Measurements from ENCODE around the gene SMPX.
"Not testable (repeated sequence)": the region's sequence is repeated elsewhere in the genome, so short reads cannot be mapped to it uniquely, and the experiment has no call there.

The SMPX gene

DNA sequence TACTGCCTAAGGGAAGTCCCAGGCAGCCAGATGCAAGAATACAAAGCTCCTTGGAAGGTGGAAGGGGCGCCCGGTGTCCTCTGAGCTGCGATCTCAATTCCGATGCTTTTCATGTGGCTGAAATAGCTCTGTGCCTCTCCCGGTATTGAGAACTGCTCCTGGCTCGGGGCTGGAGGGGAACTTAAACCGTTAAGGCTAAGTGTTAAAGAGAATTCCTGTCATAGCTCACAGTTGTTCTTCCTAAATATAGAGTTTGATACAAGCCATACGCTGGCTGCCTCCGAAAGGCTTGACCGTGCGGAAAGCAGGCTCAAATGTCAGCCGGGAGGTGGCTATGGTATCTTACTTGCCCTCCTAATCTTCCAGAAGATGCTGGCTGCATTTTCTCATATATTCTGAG, at the start of gene SMPX:
TSS of gene SMPX (minus strand) at position 157 of the 400 bp plus-strand sequence. CDS start 3,826 bp downstream, outside the sequence.
- DNase-seq (ENCODE audit: low spot score) = no peak

DNA sequence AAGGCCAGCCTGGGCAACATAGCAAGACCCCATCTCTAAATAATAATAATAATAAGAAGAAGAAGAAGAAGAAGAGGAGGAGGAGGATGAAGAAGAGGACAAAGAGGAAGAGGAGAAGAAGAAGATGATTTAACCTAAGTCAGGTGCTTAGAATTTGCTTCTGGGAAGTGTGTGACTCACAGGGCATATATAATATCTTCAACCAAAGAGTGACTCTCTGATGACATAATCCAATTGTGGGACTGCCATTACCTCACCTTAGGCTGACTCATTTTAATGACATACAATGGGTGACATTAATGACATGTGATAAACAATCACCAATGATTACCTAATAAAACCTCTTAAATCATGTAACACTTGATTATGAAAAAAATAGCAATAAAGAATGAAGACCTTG, 48.8 kb upstream of the SMPX start:
- no peak for DNase-seq (ENCODE audit: low spot score)

GRCh38 chrX:21802839-21803238, 44.9 kb upstream of the SMPX start:
- DNase-seq (ENCODE audit: low spot score) = no peak

DNA sequence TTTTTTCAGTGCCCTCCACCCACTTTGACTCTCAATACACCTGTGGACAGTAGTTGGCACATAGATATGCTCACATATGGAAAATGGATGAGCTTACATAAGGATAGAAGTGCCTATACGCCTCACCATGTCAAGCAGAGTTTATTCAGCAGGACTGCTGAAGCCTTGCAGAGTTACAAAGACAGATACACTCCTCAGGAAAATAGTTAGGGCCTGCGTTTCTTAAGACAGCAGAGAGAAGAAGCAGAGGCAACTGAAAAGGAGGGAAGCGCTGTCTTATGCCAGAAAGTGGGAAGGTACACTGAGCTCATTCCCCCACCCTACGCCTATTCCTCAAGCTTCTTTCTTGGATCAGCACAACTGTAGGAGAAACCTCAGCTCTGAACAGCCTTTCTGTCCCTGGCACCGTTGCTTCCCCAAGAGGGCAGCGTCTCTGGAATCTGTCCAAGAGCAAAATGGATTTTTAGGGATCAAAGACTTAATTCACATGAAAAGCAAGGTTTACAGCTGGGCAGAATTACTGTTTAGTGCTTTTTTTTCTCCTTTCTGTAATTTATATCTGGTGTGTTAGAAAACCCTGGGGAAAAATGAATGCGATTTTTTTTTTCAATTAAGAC, 44.2 kb upstream of the SMPX start:
- no peak for DNase-seq (ENCODE audit: low spot score)

DNA sequence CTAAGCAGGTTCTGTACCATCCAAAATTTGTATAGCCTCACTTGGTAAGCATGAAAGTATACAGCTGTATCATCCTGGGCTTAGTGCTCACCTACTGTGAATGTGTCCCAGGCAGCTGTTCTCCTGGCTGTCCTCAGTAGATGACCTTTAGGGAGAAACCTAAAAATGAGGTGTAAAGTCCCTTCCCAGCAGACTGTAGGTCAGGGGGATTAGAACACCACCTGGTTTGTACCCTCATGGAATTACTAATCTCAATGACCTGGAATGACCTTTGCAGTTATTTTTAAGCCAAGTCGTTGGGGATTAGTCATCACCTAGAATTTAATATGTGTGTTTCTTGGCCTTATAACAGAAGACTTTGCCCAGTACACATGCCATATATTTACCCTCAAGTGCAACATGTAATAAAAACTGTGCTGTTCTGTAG, 42.4 kb upstream of the SMPX start:
- DNase-seq (ENCODE audit: low spot score) = no peak

GRCh38 chrX:21799767-21800166, 41.9 kb upstream of the SMPX start:
- no peak for DNase-seq (ENCODE audit: low spot score)

- DNase-seq (ENCODE audit: low spot score) = no peak
Measured at GRCh38 chrX:21798677-21799219, 40.8 kb upstream of the SMPX start.

GRCh38 chrX:21781976-21782375, 24.1 kb upstream of the SMPX start:
- no peak for DNase-seq (ENCODE audit: low spot score)

DNA sequence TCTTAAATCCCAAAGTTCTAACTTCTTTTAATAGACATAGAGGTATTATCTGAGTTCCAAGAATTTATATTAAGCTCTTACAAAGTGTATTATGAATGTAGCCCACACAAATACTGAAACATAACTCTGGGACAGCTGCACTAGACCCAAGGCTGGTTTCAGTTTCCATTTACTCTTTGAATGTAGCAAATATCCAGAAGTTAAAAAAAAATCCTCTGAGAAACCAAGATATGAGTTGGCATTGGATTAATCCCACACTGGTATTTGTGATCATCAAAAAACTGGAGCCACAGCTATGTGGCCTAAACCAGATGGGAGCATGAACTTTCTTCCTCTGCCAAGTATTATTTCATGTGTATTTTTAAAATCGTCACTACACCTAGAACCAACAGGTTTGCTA, 23.6 kb upstream of the SMPX start:
- no peak for DNase-seq (ENCODE audit: low spot score)

DNA sequence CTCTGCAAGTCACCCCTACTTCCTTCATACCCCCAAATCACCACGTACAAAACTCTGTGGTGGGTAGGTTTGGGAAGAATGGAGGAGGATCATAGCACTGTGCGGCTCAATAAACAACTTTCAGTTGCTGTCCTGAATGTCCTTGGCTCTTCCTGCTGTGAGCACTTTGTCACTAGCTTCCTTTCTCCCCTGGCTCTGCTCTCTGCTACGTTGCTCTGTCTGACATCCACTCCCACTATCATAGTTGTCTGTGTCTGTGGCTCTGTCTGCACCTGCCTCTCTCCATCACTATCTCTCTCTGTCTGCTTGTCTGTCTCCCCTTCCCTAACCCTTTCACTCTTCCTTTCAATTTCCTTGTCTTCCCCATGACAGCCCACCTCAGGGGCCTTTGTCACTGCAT, 21.2 kb upstream of the SMPX start:
- DNase-seq (ENCODE audit: low spot score) = no peak

- DNase-seq (ENCODE audit: low spot score) = no peak
Measured at GRCh38 chrX:21778236-21778635, 20.3 kb upstream of the SMPX start.

DNA sequence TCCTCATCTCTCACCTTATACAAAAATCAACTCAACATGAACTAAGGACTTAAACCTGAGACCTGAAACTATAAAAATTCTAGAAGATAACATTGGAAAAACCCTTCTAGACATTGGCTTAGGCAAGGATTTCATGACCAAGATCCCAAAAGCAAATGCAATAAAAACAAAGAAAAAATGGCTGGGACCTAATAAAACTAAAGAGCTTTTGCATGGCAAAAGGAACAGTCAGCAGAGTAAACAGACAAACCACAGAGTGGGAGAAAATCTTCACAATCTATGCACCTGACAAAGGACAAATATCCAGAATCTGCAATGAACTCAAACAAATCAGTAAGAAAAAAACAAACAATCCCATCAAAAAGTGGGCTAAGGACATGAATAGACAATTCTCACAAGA, 17.2 kb upstream of the SMPX start:
- not testable (repeated sequence) for DNase-seq (ENCODE audit: low spot score)

DNA sequence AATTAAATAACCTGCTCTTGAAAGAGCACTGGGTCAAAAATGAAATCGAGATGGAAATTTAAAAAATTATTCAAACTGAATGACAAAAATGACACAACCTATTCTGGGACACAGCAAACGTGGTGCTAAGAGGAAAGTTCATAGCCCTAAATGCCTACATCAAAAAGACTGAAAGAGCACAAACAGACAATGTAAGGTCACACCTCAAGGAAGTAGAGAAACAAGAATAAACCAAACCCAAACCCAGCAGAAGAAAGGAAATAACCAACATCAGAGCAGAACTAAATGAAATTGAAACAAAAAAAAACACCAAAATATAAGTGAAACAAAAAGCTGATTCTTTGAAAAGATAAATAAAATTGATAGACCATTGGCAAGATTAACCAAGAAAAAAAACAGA, 15.1 kb upstream of the SMPX start:
- DNase-seq (ENCODE audit: low spot score) = not testable (repeated sequence)

GRCh38 chrX:21770631-21771321, 12.9 kb upstream of the SMPX start:
- no peak for DNase-seq (ENCODE audit: low spot score)

DNA sequence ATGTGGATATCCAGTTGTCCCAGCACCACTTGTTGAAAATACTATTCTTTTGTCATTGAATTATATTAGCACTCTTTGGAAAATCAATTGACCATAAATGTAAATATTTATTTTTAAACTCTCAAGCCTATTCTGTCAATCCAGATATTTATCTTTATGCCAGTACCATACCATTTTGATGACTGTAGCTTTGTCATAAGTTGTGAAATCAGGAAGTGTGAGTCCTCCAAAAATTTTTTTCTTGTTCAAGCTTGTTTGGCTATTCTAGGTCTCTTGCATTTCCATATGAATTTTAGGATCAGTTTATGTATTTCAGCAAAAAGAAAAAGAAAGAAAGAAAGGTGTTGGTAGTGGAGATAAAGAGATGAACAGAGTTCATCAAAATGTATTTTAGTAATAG, 8.2 kb upstream of the SMPX start:
- DNase-seq (ENCODE audit: low spot score) = no peak

GRCh38 chrX:21764008-21764407, 6.1 kb upstream of the SMPX start:
- no peak for DNase-seq (ENCODE audit: low spot score)

DNA sequence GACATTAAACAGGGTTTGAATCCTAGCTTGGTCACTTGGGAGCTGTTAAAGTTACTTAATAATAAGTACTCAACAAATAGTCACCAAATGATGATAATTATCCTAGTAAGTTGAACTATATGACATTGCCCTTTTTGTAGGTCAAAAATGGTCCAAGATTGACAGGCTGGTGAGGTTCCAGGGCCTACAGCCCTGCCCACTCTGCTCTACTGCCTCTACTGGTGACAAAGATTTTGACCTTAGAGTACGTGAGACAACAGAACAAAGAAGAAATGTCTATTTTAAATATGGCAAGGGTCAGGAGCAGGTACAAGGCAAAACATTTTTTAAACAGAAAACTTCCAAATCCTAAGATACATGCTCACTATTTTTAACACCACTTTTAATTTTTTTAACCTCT, 572 bp upstream of the SMPX start:
- no peak for DNase-seq (ENCODE audit: low spot score)

DNA sequence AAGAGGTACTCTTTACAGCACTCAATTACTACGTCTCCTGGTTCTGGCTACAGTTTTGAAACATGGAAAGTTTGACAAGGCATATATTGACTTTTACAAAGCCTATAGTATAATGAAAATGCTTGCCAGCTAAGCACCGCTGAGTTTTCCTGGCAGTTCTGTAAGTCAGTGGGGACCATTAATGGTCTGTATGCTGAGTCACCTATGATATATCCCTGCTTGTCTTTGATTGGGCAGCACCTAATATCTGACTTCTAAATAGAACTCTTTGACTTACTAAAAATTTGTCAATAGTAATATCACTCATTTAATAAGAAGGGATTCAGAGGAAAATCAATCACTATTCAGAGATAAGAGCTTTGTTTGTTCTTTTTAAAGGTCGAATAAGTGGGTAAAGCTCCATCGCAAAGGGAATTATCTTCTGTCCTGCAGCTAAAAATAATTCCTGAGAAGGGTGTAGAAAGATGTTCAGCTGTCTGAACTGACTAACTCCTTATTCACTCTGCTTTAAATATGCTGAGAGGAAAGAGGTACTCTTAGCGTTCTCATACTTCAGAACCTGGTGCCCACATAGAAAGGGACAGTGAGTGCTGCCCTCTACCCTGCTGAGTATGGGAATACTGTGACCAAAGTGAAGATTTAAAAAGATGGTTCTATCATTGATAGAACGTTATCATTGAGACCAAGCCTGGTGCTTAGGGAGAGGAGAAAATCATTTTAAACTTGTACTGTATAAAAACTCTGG, 959 bp downstream of the SMPX start:
- DNase-seq (ENCODE audit: low spot score) = no peak

DNA sequence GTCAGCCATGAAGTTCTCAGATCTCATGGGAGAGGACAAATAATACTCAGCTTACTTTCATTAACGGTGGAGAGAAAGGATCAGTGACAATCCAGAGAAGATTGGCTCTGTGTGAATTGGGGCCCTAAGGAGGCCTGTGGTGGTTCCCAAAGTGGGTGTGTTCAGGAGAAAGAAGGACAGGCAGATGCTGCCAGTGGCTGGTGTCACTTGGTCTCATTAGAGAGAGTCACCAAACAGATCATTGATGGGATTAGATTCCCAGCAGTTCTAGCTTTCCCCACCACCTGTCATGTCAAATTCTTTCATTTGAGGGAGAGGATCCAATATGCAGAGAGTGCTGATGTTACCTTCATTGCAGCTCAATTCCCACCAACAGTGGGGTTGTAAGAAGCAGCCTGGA, 8.0 kb downstream of the SMPX start:
- DNase-seq (ENCODE audit: low spot score) = no peak

- DNase-seq (ENCODE audit: low spot score) = no peak
Measured at GRCh38 chrX:21748235-21748634, 9.7 kb downstream of the SMPX start.

GRCh38 chrX:21747558-21747957, 10.4 kb downstream of the SMPX start:
- DNase-seq (ENCODE audit: low spot score) = peak; percentile 16

DNA sequence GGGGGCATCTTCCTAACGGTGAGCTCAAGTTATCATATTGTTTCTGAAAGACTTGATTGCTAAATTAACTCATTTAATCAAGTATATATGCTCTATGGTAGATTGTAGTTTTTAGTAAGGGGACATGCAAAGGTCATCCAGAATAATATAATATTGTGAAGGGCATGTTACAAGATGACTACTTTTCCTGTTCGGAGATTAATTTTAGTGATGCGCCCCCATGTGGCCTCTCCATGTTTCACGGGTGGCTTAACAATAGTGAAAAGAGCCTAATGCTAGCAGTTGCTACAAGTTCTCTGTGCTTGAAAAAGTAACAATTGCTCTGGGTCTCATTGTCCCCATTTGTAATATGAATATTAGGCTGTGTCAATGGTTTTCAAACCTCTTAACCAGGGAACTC, 12.2 kb downstream of the SMPX start:
- DNase-seq (ENCODE audit: low spot score) = no peak

- no peak for DNase-seq (ENCODE audit: low spot score)
Measured at GRCh38 chrX:21744721-21745120, 13.2 kb downstream of the SMPX start.
